Body of pancreas (tissue), 4 donors: Measurements from ENCODE around the gene KCNE3. TPM values are rescaled to one million over a fixed set of nuclear protein-coding genes. Genes with fewer than 3 reads are reported as not detected.

Source experiments
- ATAC-seq: fragments of 150-250 bp; one replicate; pipeline ENCODE4 v1.9.1; 2016
- DNase-seq, 4 donors: peaks; one replicate each; pipeline ENCODE4 v3.0.0-alpha.2; 2019
- H3K27ac ChIP-seq, 4 donors: fragments of 200-600 bp; sonication (generic); 1 replicate in 3 of 4; 2 replicates in 1 of 4; pipeline versions ENCODE4 v1.5.1 to v1.6.1; 2016 to 2019; ENCODE audit warnings: mild to moderate bottlenecking in 1 of 4, mixed read lengths in 1 of 4, moderate library complexity in 1 of 4
- H3K27me3 ChIP-seq, 2 donors: fragments of 200-600 bp; sonication (generic); one replicate each; pipeline ENCODE4 v1.6.0; 2016; ENCODE audit warnings: mild to moderate bottlenecking in 1 of 2
- H3K36me3 ChIP-seq, 2 donors: fragments of 200-600 bp; sonication (generic); replicated peaks in 1 of 2; 2 replicates each; pipeline ENCODE4 v1.5.1; 2016; ENCODE audit warnings: low read depth in 2 of 2; ENCODE audit not compliant: insufficient read depth in 1 of 2
- H3K4me1 ChIP-seq: fragments of 200-600 bp; sonication (generic); one replicate; pipeline ENCODE4 v1.6.0; 2016
- H3K4me3 ChIP-seq, 2 donors: fragments of 200-600 bp; sonication (generic); 1 replicate in 1 of 2; 2 replicates in 1 of 2; pipeline ENCODE4 v1.5.1; 2016 to 2019
- H3K9me3 ChIP-seq, 3 donors: fragments of 200-600 bp; sonication (generic); 1 replicate in 2 of 3; 2 replicates in 1 of 3; pipeline ENCODE4 v1.5.1; 2016
- CTCF ChIP-seq, 7 experiments: fragments of 450-650 bp in 4 of 7; fragments of 200-600 bp in 3 of 7; sonication (generic) in 3 of 7; IDR thresholded peaks; one replicate each; pipeline ENCODE4 v1.5.1; 2016 to 2019; ENCODE audit warnings: antibody characterized with exemption in 7 of 7
- POLR2A ChIP-seq, 3 donors: fragments of 450-650 bp; IDR thresholded peaks; one replicate each; pipeline ENCODE4 v1.6.1; 2016; ENCODE audit warnings: antibody characterized with exemption in 3 of 3, mild to moderate bottlenecking in 2 of 3
- WGBS, 2 donors: methylation state at CpG; one replicate each; pipeline ENCODE4 v1.1.5; 2017; 5-methylcytosine and 5-hydroxymethylcytosine counted together
- intact Hi-C: fragments of 100-400 bp; cut with DNase I; formaldehyde crosslinking; loops from one replicate; pipeline ENCODE4 v1.15.1; 2023
- total RNA-seq, 2 donors: library from RNA; depleted of rRNA; stranded (reverse); fragments of >200 nt; gene quantifications; one replicate each; pipeline ENCODE4 v1.1.0, GENCODE V29; 2016

The KCNE3 gene
- total RNA-seq, 2 donors from 2014 or later = 7.6 to 10.9 TPM

GRCh38 chr11:74459584-74459983, 7.8 kb downstream of the KCNE3 start:
- Histone ChIP-seq H3K9me3 (no peaks in the 10 kb centered on the region), H3K27me3 (no peaks in the 10 kb centered on the region), H3K36me3 (no peaks in the 10 kb centered on the region), H3K4me3 (no peak overlapping the region), H3K27ac (no peak overlapping the region), H3K4me1 (peaks cover 35% of the 10 kb centered on the region)
- ATAC-seq = no peak
- intact Hi-C loops = no loop called here
- TF ChIP-seq POLR2A (IDR thresholded peaks at IDR 0.05) (no peak), CTCF (IDR thresholded peaks at IDR 0.05) (no peak)
- DNase-seq = no peak
- WGBS, 2 donors = 0% methylated on average over 1 of the region's 1 CpG

- Histone ChIP-seq H3K36me3 (no peaks in the 10 kb centered on the region), H3K4me3 (no peak overlapping the region), H3K27me3 (no peaks in the 10 kb centered on the region), H3K4me1 (peaks cover 29% of the 10 kb centered on the region), H3K9me3 (no peaks in the 10 kb centered on the region), H3K27ac (no peak overlapping the region)
- whole genome bisulfite sequencing, 2 donors = 79 to 81% methylated on average over 6 of the region's 6 CpGs
- intact Hi-C loops = no loop called here
- no peak for ATAC-seq
- TF ChIP-seq CTCF (IDR thresholded peaks at IDR 0.05) (no peak), POLR2A (IDR thresholded peaks at IDR 0.05) (no peak)
- no peak for DNase-seq
Observed at GRCh38 chr11:74457356-74457755, 10.0 kb downstream of the KCNE3 start.

- Histone ChIP-seq H3K4me3 (no peak overlapping the region), H3K27ac (no peak overlapping the region), H3K4me1 (no peaks in the 10 kb centered on the region), H3K9me3 (no peaks in the 10 kb centered on the region), H3K27me3 (no peaks in the 10 kb centered on the region), H3K36me3 (no peaks in the 10 kb centered on the region)
- peak; percentile 61 to 84 (median 75) for TF ChIP-seq CTCF (IDR thresholded peaks at IDR 0.05)
- TF ChIP-seq POLR2A (IDR thresholded peaks at IDR 0.05) = no peak
- ATAC-seq (peak; percentile 66), DNase-seq (peak; percentile 73 to 81 (median 78))
- 32 to 34% methylated on average over 10 of the region's 10 CpGs for WGBS, 2 donors
- intact Hi-C loops = loop anchor here (5.0 kb wide), 1 partner anchor 119 kb away; no protein-coding TSS in a partner anchor
Observed at GRCh38 chr11:74453373-74453975, 13.9 kb downstream of the KCNE3 start.

GRCh38 chr11:74452366-74452765, 15.0 kb downstream of the KCNE3 start:
- DNase-seq (no peak), ATAC-seq (no peak)
- intact Hi-C loops = loop anchor here (5.0 kb wide), 1 partner anchor 120 kb away; no protein-coding TSS in a partner anchor
- Histone ChIP-seq H3K9me3 (no peaks in the 10 kb centered on the region), H3K36me3 (no peaks in the 10 kb centered on the region), H3K27ac (no peak overlapping the region), H3K27me3 (no peaks in the 10 kb centered on the region), H3K4me1 (no peaks in the 10 kb centered on the region), H3K4me3 (no peak overlapping the region)
- 66 to 81% methylated on average over 3 of the region's 3 CpGs for WGBS, 2 donors
- TF ChIP-seq POLR2A (IDR thresholded peaks at IDR 0.05) = no peak
- TF ChIP-seq CTCF (IDR thresholded peaks at IDR 0.05) = no peak

- intact Hi-C loops = loop anchor here (5.0 kb wide), 1 partner anchor 122 kb away; no protein-coding TSS in a partner anchor
- Histone ChIP-seq H3K36me3 (no peaks in the 10 kb centered on the region), H3K4me1 (no peaks in the 10 kb centered on the region), H3K27ac (no peak overlapping the region), H3K4me3 (no peak overlapping the region), H3K9me3 (no peaks in the 10 kb centered on the region), H3K27me3 (no peaks in the 10 kb centered on the region)
- DNase-seq = no peak
- TF ChIP-seq CTCF (IDR thresholded peaks at IDR 0.05) (no peak), POLR2A (IDR thresholded peaks at IDR 0.05) (no peak)
- WGBS, 2 donors = 61 to 65% methylated on average over 6 of the region's 6 CpGs
- ATAC-seq = no peak
Observed at GRCh38 chr11:74450318-74450717, 17.0 kb downstream of the KCNE3 start.
